Measurements from ENCODE around the gene PPP6C.
"Not testable (repeated sequence)": the region's sequence is repeated elsewhere in the genome, so short reads cannot be mapped to it uniquely, and the experiment has no call there.

The PPP6C gene

DNA sequence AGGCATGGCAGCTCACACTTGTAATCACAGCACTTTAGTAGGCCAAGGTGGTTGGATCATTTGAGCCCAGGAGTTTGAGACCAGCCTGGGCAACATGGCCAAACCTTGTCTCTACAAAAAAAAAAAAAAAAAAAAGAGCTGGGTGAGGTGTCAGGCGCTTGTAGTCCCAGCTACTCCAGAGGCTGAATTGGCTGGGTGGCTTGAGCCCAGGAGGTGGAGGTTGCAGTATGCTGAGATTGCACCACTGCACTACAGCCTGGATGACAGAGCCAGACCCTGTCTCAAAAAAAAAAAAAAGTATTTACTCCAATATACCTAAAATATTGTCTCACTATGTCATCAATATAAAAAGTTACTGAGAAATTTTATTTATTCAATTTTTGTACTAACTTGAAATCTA lies 49.0 kb downstream of the PPP6C start:
- no peak for DNase-seq

DNA sequence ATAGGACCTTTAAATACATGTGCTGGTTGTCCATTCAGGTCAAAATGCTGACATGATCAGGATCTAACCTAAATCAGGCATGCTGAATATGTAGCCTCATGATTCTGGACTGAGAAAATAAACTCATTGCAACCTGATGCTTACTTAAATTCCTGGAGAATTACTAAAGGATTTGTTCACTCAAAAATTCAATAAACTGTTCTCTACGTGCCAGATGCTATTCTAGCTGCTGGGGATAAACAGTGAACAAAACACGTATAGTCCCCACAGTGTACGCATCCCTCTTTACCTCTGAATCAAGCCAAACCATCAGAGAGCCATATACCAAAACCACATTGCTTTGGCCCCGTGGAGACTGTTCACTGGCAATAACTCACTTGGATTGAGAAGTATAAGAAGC lies 52.4 kb downstream of the PPP6C start:
- no peak for DNase-seq

DNA sequence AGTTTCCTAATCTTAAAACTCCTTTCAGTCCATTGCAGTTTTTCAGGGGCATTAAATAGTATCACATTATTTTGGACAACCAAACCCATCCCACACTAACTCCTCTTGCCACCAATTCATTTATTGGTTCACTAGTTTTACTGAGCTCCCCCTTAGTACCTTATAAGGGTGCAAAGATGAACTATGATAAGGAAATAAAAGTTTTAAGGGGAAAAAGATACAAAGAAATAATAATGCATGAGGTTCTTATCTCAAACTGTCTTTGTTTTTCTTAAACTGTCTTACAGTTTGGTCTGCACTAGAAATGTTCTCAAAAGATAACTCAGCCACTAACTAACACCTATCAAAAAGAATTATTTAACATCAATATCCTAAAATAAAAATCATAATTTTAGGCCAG lies 54.6 kb downstream of the PPP6C start:
- DNase-seq = no peak

DNA sequence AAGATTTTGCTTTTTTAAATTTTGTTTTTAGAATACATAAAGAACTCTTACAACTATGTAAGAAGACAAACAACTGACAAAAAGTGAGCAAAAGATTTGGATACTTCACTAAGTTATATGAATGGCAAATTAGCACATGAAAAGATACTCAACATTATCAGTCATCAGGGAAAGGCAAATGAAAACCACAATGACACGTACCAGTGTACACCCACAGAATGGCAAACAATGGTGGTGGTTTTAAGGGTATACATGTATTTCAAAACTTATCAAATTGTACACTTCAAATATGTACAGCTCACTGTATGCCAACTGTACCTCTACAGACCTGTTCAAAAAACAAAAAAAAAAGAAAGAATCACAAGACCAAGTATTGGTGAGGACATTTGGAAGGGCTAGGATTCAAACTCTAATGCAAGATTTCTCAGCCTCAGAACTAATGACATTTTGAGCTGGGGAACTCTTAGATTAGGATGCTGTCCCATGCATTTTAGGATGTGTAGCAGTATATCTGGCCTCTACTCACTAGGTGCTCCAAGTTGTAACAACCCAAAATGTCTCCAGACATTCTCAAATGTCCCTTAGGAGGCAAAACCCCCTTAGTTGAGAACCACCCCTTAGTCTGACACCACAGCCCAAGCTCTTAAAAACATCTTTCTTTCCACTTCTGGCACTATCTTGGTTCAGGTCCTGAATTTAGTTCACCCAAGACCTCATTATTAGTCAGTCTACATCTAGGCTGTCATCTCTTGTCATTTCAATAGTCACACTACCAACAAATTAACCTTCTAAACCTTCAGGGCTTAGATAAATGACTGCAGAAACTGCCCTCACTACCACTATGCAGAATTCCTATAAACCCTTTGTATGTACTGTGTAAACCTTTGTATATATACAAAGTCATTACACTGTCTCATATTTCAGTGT lies 55.9 kb downstream of the PPP6C start:
- no peak for DNase-seq

DNA sequence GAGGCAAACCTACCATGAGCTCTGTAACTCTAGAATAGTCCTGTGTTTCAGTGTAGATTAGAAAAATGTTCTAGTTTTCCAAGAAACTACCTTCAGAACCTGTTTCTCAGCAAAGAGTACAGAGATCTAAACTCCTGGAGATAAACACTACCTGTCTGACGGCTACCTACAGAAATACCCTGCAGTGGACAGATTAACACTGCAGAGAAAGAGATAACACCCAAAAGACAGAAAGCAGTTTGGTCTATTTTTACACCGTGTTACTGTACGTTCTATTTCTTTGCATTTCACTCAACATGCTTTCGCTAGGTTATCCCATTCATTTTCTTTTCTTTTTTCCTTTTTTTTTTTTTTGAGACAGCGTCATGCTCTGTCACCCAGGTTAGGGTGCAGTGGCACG lies 57.8 kb downstream of the PPP6C start:
- no peak for DNase-seq

DNA sequence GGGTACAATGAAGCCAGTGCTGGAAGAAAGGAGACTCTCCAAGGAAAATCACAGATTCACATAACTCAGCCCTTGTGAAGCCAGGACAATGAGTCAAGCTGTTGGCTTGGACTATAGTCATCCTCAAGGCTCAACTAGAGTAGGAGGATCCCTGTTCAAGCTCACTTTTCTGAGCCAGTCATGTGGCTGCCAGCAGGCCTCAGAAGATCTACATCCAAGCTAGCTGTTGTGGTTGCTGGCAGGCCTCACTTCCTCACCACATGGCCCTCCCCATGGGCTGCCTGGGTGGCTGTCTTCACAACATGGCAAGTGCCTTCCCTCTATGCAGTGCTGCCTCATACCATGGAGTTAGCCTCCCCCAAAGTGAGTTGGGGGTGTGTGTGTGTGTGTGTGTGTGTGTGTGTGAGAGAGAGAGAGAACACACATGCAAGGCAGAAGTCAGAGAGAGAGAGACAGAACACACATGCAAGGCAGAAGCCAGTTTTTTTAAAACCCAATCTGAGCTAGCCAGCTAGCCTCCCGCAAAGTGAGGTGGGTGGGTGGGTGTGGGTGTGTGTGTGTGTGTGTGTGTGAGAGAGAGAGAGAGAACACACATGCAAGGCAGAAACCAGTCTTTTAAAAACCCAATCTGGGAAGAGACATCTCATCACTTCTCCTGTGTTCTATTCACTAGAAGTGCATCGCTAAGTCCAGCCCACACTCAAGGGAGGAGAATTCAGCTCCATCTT lies 63.4 kb downstream of the PPP6C start:
- DNase-seq = peak; percentile 83 to 84

DNA sequence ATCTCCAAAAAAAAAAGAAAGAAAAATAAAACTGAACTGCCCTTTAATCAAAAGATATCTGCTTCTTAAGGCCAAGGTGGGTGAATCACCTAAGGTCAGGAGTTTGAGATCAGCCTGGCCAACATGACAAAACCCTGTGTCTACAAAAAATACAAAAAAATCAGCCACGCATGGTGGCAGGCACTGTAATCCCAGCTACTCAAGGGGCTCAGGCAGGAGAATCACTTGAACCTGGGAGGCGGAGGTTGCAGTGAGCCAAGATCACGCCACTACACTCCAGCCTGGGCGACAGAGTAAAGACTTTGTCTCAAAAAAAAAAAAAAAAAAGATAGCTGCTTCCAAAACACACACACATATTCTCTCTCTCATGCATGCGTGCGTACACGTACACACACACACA lies 64.1 kb downstream of the PPP6C start:
- no peak for DNase-seq

DNA sequence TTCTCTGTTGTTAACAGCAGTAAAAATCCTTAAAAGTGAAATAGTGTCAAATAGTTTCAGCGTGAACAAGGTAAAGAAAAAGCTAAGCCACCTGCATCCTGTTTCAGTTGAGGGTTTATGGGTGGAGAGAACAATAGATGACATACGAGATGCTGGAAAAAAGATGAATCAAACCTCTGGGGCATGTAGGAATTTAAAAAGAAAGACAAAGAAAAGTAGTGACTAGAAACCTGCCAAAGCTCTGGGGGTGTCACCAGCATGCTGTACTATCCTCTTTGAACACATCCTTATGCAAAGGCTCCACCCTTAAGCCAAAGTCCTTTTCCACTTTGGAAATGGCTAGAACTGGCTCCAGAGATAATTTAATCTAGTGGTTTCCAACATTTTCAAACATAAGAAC lies 68.5 kb downstream of the PPP6C start:
- no peak for DNase-seq

DNA sequence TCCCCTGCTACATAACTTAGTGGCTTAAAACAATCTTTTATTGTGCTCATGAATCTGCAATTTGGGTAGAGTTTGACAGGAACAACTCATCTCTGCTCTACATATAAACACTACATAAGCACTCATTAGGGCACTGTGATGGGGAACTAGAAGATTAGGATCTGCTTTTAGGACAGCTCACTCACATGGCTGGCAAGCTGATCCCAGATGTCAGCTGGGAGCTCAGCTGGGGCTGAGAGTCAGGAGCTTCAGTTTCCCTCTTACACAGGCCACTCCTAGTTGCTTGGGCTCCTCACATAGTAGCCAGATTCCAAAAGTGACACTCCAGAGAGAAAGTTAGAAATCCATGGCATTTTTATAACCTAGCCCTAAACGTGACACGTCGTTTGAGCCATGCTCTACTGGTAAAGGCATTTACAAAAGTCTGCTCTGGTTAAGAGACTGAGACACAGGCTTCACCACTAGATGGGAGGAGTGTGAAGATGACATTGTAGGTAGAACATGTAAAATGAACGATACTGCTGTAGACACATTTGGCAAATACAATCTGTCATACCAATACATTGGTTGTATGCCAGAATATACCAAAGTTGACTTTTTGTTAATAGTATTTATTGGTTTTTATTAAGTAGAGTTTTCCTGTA lies 69.8 kb downstream of the PPP6C start:
- DNase-seq = peak in 1 of 2 donors; percentile 17

DNA sequence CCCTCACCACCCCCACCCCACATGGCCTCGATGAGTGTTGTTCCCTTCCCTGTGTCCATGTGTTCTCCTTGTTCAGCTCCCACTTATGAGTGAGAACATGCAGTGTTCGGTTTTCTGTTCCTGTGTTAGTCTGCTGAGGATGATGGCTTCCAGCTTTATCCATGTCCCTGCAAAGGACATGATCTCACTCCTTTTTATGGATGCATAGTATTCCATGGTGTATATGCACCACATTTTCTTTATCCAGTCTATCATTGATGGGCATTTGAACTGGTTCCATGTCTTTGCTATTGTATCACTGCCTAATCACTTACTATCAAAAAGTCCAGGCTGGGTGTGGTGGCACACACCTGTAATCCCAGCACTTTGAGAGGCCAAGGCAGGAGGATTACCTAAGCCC lies 70.9 kb downstream of the PPP6C start:
- DNase-seq = not testable (repeated sequence)

DNA sequence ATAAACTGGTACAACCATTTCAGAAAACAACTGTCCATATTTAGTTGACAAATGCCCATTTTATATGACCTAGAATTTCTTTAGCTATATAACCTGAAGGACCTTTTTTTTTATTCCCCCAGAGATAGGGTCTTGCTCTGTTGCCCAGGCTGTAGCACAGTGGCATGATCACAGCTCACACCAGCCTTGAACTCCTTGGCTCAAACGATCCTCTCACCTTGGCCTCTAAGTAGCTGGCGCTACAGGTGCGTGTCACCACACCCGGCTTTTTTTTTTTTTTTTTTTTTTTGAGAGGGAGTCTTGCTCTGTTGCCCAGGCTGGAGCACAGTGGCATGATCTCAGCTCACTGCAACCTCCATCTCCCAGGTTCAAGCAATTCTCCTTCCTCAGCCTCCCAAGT lies 75.1 kb downstream of the PPP6C start:
- DNase-seq = not testable (repeated sequence)

DNA sequence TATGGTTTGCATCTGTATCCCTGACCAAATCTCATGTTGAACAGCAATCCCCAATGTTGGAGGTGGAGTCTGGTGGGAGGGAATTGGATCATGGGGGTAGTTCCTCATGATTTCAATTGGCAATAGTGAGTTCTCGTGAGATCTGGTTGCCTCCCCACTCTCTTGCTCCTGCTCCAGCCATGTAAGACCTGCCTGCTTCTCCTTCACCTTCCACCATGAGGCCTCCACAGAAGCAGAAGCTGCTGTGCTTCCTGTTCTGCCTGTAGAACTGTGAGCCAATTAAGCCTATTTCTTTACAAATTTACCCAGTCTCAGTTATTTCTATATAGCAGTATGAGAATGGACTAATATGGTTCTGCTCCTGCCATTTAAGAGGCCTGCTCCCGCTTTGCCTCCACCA lies 79.1 kb downstream of the PPP6C start:
- DNase-seq = no peak

DNA sequence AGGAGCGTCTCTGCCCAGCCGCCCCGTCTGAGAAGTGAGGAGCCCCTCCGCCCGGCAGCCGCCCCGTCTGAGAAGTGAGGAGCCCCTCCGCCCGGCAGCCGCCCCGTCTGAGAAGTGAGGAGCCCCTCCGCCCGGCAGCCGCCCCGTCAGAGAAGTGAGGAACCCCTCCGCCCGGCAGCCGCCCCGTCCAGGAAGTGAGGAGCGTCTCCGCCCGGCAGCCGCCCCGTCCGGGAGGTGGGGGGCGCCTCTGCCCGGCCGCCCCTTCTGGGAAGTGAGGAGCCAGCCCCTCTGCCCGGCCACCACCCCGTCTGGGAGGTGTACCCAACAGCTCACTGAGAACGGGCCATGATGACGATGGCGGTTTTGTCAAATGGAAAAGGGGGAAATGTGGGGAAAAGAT lies 81.1 kb downstream of the PPP6C start:
- DNase-seq = not testable (repeated sequence)

DNA sequence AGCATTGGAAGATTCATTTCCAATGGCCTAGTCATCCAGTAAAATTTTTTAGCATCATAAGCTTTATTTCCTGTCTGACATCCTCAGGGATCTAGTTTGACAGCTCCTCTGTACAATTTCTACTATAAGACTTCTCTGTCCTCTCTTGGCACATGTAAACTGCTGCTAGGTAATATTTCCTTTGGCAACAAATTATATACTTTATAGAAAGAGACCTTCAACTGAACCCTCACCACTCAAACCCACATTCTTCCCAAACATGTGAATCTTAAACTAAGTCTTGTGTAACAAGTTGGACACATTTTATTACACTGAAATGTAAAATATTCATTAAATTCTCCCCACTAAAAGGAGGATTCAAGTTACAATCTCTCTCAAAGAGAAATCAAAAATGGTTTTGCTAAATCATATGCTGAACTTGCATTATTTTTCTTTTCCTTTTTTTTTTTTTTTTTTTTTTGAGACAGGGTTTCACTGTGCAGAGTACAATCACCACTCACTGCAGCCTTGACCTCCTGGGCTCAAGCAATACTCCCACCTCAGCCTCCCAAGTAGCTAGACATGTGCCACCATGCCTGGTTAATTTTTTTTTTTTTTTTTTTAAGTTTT lies 83.2 kb downstream of the PPP6C start:
- DNase-seq = no peak

DNA sequence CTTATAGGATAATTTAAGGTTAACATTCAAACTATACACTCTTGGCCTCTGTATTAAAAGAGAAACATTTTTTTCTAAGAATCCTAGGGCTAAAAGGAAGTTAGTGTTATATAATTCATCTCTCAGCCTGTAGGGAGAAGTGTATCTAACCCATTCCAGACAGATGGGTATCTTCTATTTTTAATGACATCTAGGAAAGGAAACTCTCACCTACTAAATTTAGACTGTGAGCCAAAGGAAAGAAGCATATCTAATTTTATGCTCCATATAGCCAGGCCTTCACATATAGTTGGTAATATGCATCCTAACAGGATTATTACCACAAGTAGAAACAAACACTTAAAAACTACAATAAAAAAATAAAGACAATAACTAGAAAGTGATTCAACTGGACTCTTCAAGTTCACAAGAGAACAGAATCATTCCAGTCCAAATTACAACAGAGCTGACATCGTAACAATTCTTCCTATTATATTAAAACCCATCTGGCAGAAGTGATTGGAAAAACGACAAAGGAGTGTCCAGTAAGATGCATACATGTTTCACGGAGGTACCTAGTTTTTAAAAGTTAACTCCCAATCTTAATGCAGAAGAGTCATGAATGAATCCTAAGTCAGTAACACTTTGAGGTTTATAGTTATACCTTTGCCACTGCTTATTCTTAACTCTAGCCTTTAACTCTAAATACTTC lies 85.7 kb downstream of the PPP6C start:
- no peak for DNase-seq

DNA sequence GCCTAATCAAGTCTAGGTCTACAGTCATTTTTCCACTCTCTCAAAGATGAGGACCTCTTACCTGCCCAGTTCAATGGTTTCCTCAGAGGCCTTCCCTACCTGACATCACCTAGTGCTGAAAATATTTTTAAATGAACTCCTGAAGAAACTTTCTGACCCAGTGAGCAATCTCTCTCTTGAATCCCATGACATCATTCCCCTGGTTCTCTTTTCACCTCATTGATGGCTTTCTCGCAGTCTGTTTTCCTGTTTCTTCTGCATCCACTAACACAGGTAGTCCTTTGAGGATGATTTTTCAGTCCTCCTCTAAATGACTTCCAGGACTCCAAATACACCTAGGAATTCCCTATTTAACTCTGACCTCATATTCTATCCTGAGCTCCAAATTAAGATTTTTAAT lies 86.6 kb downstream of the PPP6C start:
- no peak for DNase-seq

DNA sequence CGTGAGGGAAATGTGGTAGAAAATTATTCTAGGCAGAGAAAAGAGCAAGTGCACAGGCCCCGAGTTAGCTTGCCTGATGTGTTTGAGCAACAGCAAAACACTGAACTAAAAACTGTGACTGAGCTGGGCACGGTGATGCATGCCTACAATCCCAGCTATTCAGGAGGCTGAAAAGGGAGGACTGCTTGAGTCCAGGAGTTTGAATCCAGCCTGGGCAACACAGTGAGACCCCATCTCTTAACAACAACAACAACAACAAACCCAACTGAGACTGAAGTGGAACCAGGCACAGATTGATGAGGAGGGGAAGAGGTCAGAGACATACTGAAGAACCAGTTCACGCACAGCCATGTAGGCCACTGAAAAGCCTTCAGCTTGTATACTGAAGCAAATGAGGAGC lies 88.8 kb downstream of the PPP6C start:
- DNase-seq = no peak

DNA sequence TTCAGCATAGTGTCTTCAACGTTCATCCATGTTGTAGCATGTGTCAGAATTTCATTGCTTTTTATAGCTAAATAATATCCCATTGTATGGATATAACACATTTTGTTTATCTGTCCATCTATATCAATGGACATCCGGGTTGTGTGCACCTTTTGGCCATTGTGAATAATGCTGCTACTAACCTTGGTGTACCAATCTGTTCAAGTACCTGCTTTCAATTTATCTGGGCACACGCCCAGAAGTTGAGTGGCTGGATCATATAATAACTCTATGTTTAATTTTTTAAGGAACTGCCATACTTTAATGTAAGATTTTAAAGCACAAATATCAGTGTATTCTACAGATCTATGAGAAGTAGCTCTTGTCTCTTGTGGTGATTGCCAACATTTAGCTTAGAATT lies 89.8 kb downstream of the PPP6C start:
- no peak for DNase-seq

Measured in CD4-positive, alpha-beta T cell treated with Interleukin-1 beta for 1 hour (primary cell).